K562 (cell line): Measurements from ENCODE around the gene PAQR7. TPM values are rescaled to one million over a fixed set of nuclear protein-coding genes. Genes with fewer than 3 reads are reported as not detected.

Experiments
- ATF1 ChIP-seq, 2 experiments: fragments of 450-650 bp in 1 of 2; IDR thresholded peaks; 2 replicates each; pipeline ENCODE4 v1.6.1; 2016; ENCODE audit warnings: missing compliant biosample characterization in 1 of 2, missing genetic modification characterization in 1 of 2
- BRCA1 ChIP-seq, 2 experiments: fragments of 450-650 bp in 1 of 2; sonication (generic) in 1 of 2; formaldehyde crosslinking in 1 of 2; IDR thresholded peaks; 2 replicates each; pipeline versions ENCODE4 v1.5.0 to v1.6.1; 2017 to 2020; ENCODE audit warnings: mild to moderate bottlenecking in 1 of 2, missing genetic modification reagents in 1 of 2
- CAMTA2 ChIP-seq: fragments of 250-450 bp; sonication (Bioruptor Pico); conservative IDR thresholded peaks from 2 replicates; pipeline ENCODE4 v1.5.1; 2022
- HMG20B ChIP-seq: fragments of 250-450 bp; sonication (Bioruptor Pico); IDR thresholded peaks from 2 replicates; pipeline ENCODE4 v1.5.0; 2021; ENCODE audit warnings: mild to moderate bottlenecking
- HNRNPK ChIP-seq: fragments of 200-400 bp; formaldehyde crosslinking; IDR thresholded peaks from one replicate; pipeline ENCODE4 v1.6.1; 2018; ENCODE audit warnings: mild to moderate bottlenecking, low read depth, low read length; ENCODE audit not compliant: poor library complexity, severe bottlenecking
- IFI16 ChIP-seq: fragments of 250-450 bp; sonication (Bioruptor Pico); IDR thresholded peaks from 2 replicates; pipeline ENCODE4 v2.1.2; 2022; ENCODE audit warnings: mild to moderate bottlenecking, inconsistent platforms
- KDM1A ChIP-seq, 2 experiments: fragments of 450-650 bp; IDR thresholded peaks; 2 replicates each; pipeline ENCODE4 v1.6.1; 2016; ENCODE audit warnings: mild to moderate bottlenecking in 2 of 2
- KDM2B ChIP-seq: fragments of 250-450 bp; sonication (Bioruptor Pico); IDR thresholded peaks from 2 replicates; pipeline ENCODE4 v1.8.0; 2021; ENCODE audit warnings: mild to moderate bottlenecking, moderate library complexity
- MTA2 ChIP-seq: fragments of 450-650 bp; IDR thresholded peaks from 2 replicates; pipeline ENCODE4 v1.6.1; 2016; ENCODE audit warnings: low read depth
- RBM34 ChIP-seq: fragments of 200-400 bp; formaldehyde crosslinking; IDR thresholded peaks from 2 replicates; pipeline ENCODE4 v1.6.1; 2018; ENCODE audit warnings: low read length, borderline replicate concordance; ENCODE audit not compliant: insufficient read depth
- TARDBP ChIP-seq: fragments of 450-650 bp; IDR thresholded peaks from 2 replicates; pipeline ENCODE4 v1.6.1; 2016
- ZFP30 ChIP-seq: fragments of 250-450 bp; sonication (Bioruptor Pico); IDR thresholded peaks from 2 replicates; pipeline ENCODE4 v1.8.0; 2022; ENCODE audit warnings: moderate library complexity, mild to moderate bottlenecking, inconsistent platforms, borderline replicate concordance
- ZNF12 ChIP-seq: sonication (generic); formaldehyde crosslinking; IDR thresholded peaks from 2 replicates; pipeline ENCODE4 v1.4.0; 2020; ENCODE audit warnings: mild to moderate bottlenecking, missing genetic modification reagents
- polyA plus RNA-seq, 8 experiments: library from polyadenylated mRNA; depleted of rRNA in 4 of 8; stranded (reverse) in 5 of 8; unstranded in 3 of 8; fragments of >200 nt; fragmentation: Nextera tagmentation in 2 of 8; fragmentation: Illumina TruSeq in 1 of 8; extraction: Ambion mirVana in 2 of 8; extraction: Trizol in 1 of 8; gene quantifications; 2 replicates each; pipeline versions ENCODE4 v1.2.1 to v1.2.3, GENCODE V29; 2011 to 2014; ENCODE audit warnings: inconsistent platforms in 1 of 8, missing spikeins in 1 of 8
- total RNA-seq, 7 experiments: library from RNA; depleted of rRNA in 6 of 7; stranded (reverse); fragments of >200 nt in 6 of 7; fragmentation: Illumina TruSeq in 2 of 7; extraction: Trizol in 2 of 7; gene quantifications; 2 replicates each; pipeline versions ENCODE4 v1.2.1 to v1.2.3, GENCODE V29; 2011 to 2021; ENCODE audit warnings: low replicate concordance in 1 of 7
- TF ChIP-seq, protein P1 (sequence below), 2 experiments: fragments of 450-650 bp; IDR thresholded peaks; 2 replicates each; pipeline ENCODE4 v1.6.1; 2016; ENCODE audit warnings: mild to moderate bottlenecking in 2 of 2, borderline replicate concordance in 1 of 2, low read depth in 1 of 2, moderate library complexity in 1 of 2
- TF ChIP-seq, protein P2 (sequence below): IDR thresholded peaks from 2 replicates; pipeline ENCODE4 v1.6.1; 2014; ENCODE audit warnings: antibody characterized with exemption

Gene PAQR7
- total and polyA plus RNA-seq, 9 of the 15 experiments (the other 6 are each of a cell fraction or from before 2014, with no cell fraction given) = 1.1 to 5.2 (median 2.6) TPM

- TF ChIP-seq HMG20B (CRISPR knock-in tag) (no peak), ATF1 (CRISPR knock-in tag; IDR thresholded peaks at IDR 0.05) (peak; percentile 34; the same call in 1 of the 2 replicates), ATF1 (tag; IDR thresholded peaks at IDR 0.05) (peak; percentile 73; the same call in 1 of the 2 replicates), IFI16 (CRISPR knock-in tag) (no peak), ZFP30 (no peak), KDM1A (IDR thresholded peaks at IDR 0.05) (no peak), KDM2B (no peak), TARDBP (no peak), MTA2 (no peak), BRCA1 (IDR thresholded peaks at IDR 0.05) (no peak), BRCA1 (CRISPR knock-in tag; IDR thresholded peaks at IDR 0.05) (peak; percentile 89), CAMTA2 (CRISPR knock-in tag) (no peak), HNRNPK (peak; percentile 69), RBM34 (peak; percentile 90; the same call in 1 of the 2 replicates), ZNF12 (CRISPR knock-in tag) (peak; percentile 37; the same call in 1 of the 2 replicates)
- TF ChIP-seq, protein P1, sequence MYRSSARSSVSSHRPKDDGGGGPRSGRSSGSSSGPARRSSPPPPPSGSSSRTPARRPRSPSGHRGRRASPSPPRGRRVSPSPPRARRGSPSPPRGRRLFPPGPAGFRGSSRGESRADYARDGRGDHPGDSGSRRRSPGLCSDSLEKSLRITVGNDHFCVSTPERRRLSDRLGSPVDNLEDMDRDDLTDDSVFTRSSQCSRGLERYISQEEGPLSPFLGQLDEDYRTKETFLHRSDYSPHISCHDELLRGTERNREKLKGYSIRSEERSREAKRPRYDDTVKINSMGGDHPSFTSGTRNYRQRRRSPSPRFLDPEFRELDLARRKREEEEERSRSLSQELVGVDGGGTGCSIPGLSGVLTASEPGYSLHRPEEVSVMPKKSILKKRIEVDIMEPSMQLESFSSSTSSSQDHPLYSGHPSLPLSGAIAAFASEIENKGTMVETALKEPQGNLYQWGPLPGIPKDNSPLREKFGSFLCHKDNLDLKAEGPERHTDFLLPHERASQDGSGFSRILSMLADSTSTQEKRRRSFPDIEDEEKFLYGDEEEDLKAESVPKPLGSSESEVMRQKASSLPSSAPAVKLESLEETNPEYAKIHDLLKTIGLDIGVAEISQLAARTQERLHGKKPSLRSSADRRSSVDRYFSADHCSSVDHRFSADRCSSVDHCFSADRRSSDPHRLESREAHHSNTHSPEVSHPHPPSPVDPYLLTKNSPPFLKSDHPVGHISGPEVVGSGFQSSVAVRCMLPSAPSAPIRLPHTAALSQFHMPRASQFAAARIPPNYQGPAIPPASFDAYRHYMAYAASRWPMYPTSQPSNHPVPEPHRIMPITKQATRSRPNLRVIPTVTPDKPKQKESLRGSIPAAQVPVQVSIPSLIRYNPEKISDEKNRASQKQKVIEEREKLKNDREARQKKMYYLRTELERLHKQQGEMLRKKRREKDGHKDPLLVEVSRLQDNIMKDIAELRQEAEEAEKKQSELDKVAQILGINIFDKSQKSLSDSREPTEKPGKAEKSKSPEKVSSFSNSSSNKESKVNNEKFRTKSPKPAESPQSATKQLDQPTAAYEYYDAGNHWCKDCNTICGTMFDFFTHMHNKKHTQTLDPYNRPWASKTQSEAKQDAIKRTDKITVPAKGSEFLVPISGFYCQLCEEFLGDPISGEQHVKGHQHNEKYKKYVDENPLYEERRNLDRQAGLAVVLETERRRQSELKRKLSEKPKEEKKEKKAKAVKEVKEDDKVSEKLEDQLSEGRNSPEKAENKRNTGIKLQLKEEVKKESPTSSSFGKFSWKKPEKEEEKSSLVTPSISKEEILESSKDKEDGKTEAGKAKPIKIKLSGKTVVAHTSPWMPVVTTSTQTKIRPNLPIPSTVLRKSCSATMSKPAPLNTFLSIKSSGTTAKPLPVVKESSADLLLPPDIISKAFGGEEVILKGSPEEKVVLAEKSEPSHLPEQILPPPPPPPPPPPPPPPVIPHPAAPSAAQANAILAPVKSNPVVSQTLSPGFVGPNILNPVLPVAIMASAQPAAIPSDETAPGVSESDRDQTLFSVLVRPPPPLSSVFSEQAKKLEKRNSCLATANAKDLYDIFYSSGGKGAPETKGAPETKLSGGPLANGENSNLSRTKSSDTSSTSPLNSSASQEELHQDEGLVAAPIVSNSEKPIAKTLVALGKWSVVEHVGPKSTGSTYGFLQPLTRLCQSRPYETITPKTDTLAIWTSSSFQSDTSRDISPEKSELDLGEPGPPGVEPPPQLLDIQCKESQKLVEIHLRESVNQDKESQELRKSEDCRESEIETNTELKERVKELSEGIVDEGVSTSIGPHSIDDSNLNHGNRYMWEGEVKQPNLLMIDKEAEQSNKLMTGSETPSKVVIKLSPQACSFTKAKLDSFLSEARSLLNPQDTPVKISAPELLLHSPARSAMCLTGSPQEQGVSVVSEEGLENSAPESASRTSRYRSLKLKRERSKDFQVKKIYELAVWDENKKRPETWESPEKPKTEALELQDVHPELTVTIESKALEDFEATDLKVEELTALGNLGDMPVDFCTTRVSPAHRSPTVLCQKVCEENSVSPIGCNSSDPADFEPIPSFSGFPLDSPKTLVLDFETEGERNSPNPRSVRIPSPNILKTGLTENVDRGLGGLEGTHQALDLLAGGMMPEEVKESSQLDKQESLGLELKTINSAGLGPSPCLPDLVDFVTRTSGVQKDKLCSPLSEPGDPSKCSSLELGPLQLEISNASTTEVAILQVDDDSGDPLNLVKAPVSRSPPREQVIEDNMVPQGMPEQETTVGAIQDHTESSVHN (IDR thresholded peaks at IDR 0.05; ENCODE audit: borderline replicate concordance in 1 of 2, low read depth in 1 of 2) = no peak
- TF ChIP-seq, protein P2, sequence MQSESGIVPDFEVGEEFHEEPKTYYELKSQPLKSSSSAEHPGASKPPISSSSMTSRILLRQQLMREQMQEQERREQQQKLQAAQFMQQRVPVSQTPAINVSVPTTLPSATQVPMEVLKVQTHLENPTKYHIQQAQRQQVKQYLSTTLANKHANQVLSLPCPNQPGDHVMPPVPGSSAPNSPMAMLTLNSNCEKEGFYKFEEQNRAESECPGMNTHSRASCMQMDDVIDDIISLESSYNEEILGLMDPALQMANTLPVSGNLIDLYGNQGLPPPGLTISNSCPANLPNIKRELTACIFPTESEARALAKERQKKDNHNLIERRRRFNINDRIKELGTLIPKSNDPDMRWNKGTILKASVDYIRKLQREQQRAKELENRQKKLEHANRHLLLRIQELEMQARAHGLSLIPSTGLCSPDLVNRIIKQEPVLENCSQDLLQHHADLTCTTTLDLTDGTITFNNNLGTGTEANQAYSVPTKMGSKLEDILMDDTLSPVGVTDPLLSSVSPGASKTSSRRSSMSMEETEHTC = peak; percentile 95
These were observed 30.5 kb upstream of the PAQR7 start, which contains the start of gene STMN1 (continued) for GRCh38 chr1:25905680-25906643.
